Liver (tissue), 9 donors: Measurements from ENCODE around the gene HLA-DRB1. TPM values are rescaled to one million over a fixed set of nuclear protein-coding genes. Genes with fewer than 3 reads are reported as not detected.

Source experiments
- DNase-seq: peaks from one replicate; pipeline ENCODE4 v3.0.0-alpha.2; 2017; ENCODE audit warnings: low spot score
- H3K27ac ChIP-seq, 2 donors: one replicate each; pipeline ENCODE4 v1.7.0; 2013; ENCODE audit warnings: inconsistent platforms in 2 of 2, low read length in 2 of 2, control low read depth in 1 of 2, low read depth in 1 of 2, mild to moderate bottlenecking in 1 of 2
- H3K27me3 ChIP-seq, 4 donors: one replicate each; pipeline versions ENCODE4 v1.6.1 to v1.7.0; 2013; ENCODE audit warnings: low read length in 3 of 4, inconsistent platforms in 1 of 4, mild to moderate bottlenecking in 1 of 4, moderate library complexity in 1 of 4; ENCODE audit not compliant: control insufficient read depth in 4 of 4, insufficient read depth in 4 of 4
- H3K36me3 ChIP-seq, 4 donors: one replicate each; pipeline versions ENCODE4 v1.6.1 to v1.7.0; 2013; ENCODE audit warnings: low read length in 3 of 4, mild to moderate bottlenecking in 3 of 4, low read depth in 1 of 4, moderate library complexity in 1 of 4; ENCODE audit not compliant: control insufficient read depth in 4 of 4, insufficient read depth in 3 of 4
- H3K4me1 ChIP-seq, 4 donors: one replicate each; pipeline versions ENCODE4 v1.6.1 to v1.7.0; 2013; ENCODE audit warnings: low read length in 3 of 4, mild to moderate bottlenecking in 3 of 4, moderate library complexity in 1 of 4; ENCODE audit not compliant: control insufficient read depth in 4 of 4, insufficient read depth in 4 of 4
- H3K4me3 ChIP-seq, 3 donors: one replicate each; pipeline versions ENCODE4 v1.6.1 to v1.7.0; 2013; ENCODE audit warnings: low read length in 3 of 3, control low read depth in 1 of 3, low read depth in 1 of 3, mild to moderate bottlenecking in 1 of 3
- H3K9ac ChIP-seq, 2 donors: one replicate each; pipeline ENCODE4 v1.7.0; 2013; ENCODE audit warnings: low read length in 2 of 2, mild to moderate bottlenecking in 2 of 2, moderate library complexity in 2 of 2, control low read depth in 1 of 2, low read depth in 1 of 2
- H3K9me3 ChIP-seq, 4 donors: one replicate each; pipeline versions ENCODE4 v1.6.1 to v1.7.0; 2013; ENCODE audit warnings: low read length in 3 of 4; ENCODE audit not compliant: control insufficient read depth in 4 of 4
- ATF3 ChIP-seq: IDR thresholded peaks from 2 replicates; pipeline ENCODE4 v1.6.1; 2016; ENCODE audit warnings: antibody characterized with exemption
- EGR1 ChIP-seq, 2 donors: IDR thresholded peaks; 2 replicates each; pipeline ENCODE4 v1.6.1; 2016 to 2018; ENCODE audit warnings: antibody characterized with exemption in 2 of 2, low read depth in 2 of 2
- FOXA1 ChIP-seq: IDR thresholded peaks from 2 replicates; pipeline ENCODE4 v1.6.1; 2016; ENCODE audit warnings: antibody characterized with exemption
- FOXA2 ChIP-seq: IDR thresholded peaks from 2 replicates; pipeline ENCODE4 v1.6.1; 2016; ENCODE audit warnings: antibody characterized with exemption
- GABPA ChIP-seq, 2 donors: IDR thresholded peaks in 1 of 2; conservative IDR thresholded peaks in 1 of 2; 2 replicates each; pipeline ENCODE4 v1.6.1; 2016; ENCODE audit warnings: antibody characterized with exemption in 2 of 2, mild to moderate bottlenecking in 1 of 2, moderate library complexity in 1 of 2
- HNF4A ChIP-seq, 2 donors: conservative IDR thresholded peaks; 2 replicates each; pipeline ENCODE4 v1.6.1; 2016; ENCODE audit warnings: antibody characterized with exemption in 2 of 2, mild to moderate bottlenecking in 2 of 2
- HNF4G ChIP-seq: IDR thresholded peaks from 2 replicates; pipeline ENCODE4 v1.6.1; 2016; ENCODE audit warnings: antibody characterized with exemption
- JUND ChIP-seq, 2 donors: IDR thresholded peaks; 2 replicates each; pipeline ENCODE4 v1.6.1; 2016; ENCODE audit warnings: antibody characterized with exemption in 2 of 2
- NR2F2 ChIP-seq: IDR thresholded peaks from 2 replicates; pipeline ENCODE4 v1.6.1; 2016; ENCODE audit warnings: antibody characterized with exemption
- RAD21 ChIP-seq, 2 donors: IDR thresholded peaks; 2 replicates each; pipeline ENCODE4 v1.6.1; 2016; ENCODE audit warnings: antibody characterized with exemption in 2 of 2, mild to moderate bottlenecking in 2 of 2
- RXRA ChIP-seq, 2 donors: IDR thresholded peaks; 2 replicates each; pipeline ENCODE4 v1.6.1; 2017 to 2018; ENCODE audit warnings: antibody characterized with exemption in 2 of 2, mild to moderate bottlenecking in 1 of 2
- SP1 ChIP-seq: IDR thresholded peaks from 2 replicates; pipeline ENCODE4 v1.6.1; 2018; ENCODE audit warnings: antibody characterized with exemption, mild to moderate bottlenecking
- TAF1 ChIP-seq: conservative IDR thresholded peaks from 2 replicates; pipeline ENCODE4 v1.6.1; 2016; ENCODE audit warnings: antibody characterized with exemption, mild to moderate bottlenecking
- YY1 ChIP-seq: IDR thresholded peaks from 2 replicates; pipeline ENCODE4 v1.6.1; 2016; ENCODE audit warnings: antibody characterized with exemption, mild to moderate bottlenecking
- WGBS: extraction: QIAGEN DNeasy Blood & Tissue Kit; methylation state at CpG from one replicate; pipeline ENCODE4 v1.1.7; 2013; 5-methylcytosine and 5-hydroxymethylcytosine counted together
- polyA plus RNA-seq, 2 donors: library from polyadenylated mRNA; stranded (reverse) in 1 of 2; unstranded in 1 of 2; fragments of 200-250 nt in 1 of 2; fragments of >200 nt in 1 of 2; fragmentation: Nextera tagmentation in 1 of 2; extraction: Ambion mirVana in 1 of 2; gene quantifications; one replicate each; pipeline versions ENCODE4 v1.2.1 to v1.2.3, GENCODE V29; 2013 to 2015
- total RNA-seq, 2 donors: library from RNA; depleted of rRNA; stranded (reverse); fragments of >200 nt; gene quantifications; one replicate each; pipeline ENCODE4 v1.2.3, GENCODE V29; 2014
- TF ChIP-seq, protein P1 (sequence below): IDR thresholded peaks from 2 replicates; pipeline ENCODE4 v1.6.1; 2016; ENCODE audit warnings: antibody characterized with exemption, mild to moderate bottlenecking
- TF ChIP-seq, protein P2 (sequence below): IDR thresholded peaks from 2 replicates; pipeline ENCODE4 v1.6.1; 2016; ENCODE audit warnings: antibody characterized with exemption
- TF ChIP-seq, protein P3 (sequence below): IDR thresholded peaks from 2 replicates; pipeline ENCODE4 v1.6.1; 2016; ENCODE audit warnings: antibody characterized with exemption
- TF ChIP-seq, protein P4 (sequence below): fragments of 150-350 bp; IDR thresholded peaks from 2 replicates; pipeline ENCODE4 v1.5.1; 2017; ENCODE audit warnings: improper control_type of control experiment, low read depth, low read length; ENCODE audit not compliant: missing input control
- donor health status: healthy.
- donor health status: healthy.
- donor health status: healthy.
- donor health status: healthy.
- donor health status: healthy.

The HLA-DRB1 gene
- total and polyA plus RNA-seq, 4 donors, result 26.0 to 46.1 (median 36.4) TPM

- no peak for TF ChIP-seq FOXA2
- no peak for TF ChIP-seq SP1
- TF ChIP-seq, protein P1, sequence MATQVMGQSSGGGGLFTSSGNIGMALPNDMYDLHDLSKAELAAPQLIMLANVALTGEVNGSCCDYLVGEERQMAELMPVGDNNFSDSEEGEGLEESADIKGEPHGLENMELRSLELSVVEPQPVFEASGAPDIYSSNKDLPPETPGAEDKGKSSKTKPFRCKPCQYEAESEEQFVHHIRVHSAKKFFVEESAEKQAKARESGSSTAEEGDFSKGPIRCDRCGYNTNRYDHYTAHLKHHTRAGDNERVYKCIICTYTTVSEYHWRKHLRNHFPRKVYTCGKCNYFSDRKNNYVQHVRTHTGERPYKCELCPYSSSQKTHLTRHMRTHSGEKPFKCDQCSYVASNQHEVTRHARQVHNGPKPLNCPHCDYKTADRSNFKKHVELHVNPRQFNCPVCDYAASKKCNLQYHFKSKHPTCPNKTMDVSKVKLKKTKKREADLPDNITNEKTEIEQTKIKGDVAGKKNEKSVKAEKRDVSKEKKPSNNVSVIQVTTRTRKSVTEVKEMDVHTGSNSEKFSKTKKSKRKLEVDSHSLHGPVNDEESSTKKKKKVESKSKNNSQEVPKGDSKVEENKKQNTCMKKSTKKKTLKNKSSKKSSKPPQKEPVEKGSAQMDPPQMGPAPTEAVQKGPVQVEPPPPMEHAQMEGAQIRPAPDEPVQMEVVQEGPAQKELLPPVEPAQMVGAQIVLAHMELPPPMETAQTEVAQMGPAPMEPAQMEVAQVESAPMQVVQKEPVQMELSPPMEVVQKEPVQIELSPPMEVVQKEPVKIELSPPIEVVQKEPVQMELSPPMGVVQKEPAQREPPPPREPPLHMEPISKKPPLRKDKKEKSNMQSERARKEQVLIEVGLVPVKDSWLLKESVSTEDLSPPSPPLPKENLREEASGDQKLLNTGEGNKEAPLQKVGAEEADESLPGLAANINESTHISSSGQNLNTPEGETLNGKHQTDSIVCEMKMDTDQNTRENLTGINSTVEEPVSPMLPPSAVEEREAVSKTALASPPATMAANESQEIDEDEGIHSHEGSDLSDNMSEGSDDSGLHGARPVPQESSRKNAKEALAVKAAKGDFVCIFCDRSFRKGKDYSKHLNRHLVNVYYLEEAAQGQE, result no peak
- no peak for TF ChIP-seq RXRA (IDR thresholded peaks at IDR 0.05)
- TF ChIP-seq HNF4A (conservative IDR thresholded peaks at IDR 0.05), result no peak
- TF ChIP-seq, protein P2, sequence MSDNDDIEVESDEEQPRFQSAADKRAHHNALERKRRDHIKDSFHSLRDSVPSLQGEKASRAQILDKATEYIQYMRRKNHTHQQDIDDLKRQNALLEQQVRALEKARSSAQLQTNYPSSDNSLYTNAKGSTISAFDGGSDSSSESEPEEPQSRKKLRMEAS, result no peak
- TF ChIP-seq TAF1, result no peak
- TF ChIP-seq, protein P3, sequence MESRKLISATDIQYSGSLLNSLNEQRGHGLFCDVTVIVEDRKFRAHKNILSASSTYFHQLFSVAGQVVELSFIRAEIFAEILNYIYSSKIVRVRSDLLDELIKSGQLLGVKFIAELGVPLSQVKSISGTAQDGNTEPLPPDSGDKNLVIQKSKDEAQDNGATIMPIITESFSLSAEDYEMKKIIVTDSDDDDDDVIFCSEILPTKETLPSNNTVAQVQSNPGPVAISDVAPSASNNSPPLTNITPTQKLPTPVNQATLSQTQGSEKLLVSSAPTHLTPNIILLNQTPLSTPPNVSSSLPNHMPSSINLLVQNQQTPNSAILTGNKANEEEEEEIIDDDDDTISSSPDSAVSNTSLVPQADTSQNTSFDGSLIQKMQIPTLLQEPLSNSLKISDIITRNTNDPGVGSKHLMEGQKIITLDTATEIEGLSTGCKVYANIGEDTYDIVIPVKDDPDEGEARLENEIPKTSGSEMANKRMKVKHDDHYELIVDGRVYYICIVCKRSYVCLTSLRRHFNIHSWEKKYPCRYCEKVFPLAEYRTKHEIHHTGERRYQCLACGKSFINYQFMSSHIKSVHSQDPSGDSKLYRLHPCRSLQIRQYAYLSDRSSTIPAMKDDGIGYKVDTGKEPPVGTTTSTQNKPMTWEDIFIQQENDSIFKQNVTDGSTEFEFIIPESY, result no peak
- no peak for TF ChIP-seq GABPA (IDR thresholded peaks at IDR 0.05 in 1 of 2, conservative IDR thresholded peaks at IDR 0.05 in 1 of 2)
- TF ChIP-seq FOXA1, result no peak
- no peak for TF ChIP-seq JUND (IDR thresholded peaks at IDR 0.05)
- TF ChIP-seq EGR1 (IDR thresholded peaks at IDR 0.05; ENCODE audit: low read depth in 2 of 2), result no peak
- TF ChIP-seq, protein P4, sequence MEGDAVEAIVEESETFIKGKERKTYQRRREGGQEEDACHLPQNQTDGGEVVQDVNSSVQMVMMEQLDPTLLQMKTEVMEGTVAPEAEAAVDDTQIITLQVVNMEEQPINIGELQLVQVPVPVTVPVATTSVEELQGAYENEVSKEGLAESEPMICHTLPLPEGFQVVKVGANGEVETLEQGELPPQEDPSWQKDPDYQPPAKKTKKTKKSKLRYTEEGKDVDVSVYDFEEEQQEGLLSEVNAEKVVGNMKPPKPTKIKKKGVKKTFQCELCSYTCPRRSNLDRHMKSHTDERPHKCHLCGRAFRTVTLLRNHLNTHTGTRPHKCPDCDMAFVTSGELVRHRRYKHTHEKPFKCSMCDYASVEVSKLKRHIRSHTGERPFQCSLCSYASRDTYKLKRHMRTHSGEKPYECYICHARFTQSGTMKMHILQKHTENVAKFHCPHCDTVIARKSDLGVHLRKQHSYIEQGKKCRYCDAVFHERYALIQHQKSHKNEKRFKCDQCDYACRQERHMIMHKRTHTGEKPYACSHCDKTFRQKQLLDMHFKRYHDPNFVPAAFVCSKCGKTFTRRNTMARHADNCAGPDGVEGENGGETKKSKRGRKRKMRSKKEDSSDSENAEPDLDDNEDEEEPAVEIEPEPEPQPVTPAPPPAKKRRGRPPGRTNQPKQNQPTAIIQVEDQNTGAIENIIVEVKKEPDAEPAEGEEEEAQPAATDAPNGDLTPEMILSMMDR, result no peak
- TF ChIP-seq HNF4G, result no peak
- no peak for TF ChIP-seq RAD21 (IDR thresholded peaks at IDR 0.05)
- TF ChIP-seq ATF3, result no peak
- TF ChIP-seq NR2F2, result no peak
- TF ChIP-seq YY1, result no peak
- Histone ChIP-seq H3K9ac (no peak overlapping the region), H3K36me3 (no peaks in the 10 kb centered on the region), H3K27me3 (peaks cover 0 to 2% (median 0%) of the 10 kb centered on the region in 4 donors), H3K27ac (no peak overlapping the region), H3K9me3 (no peaks in the 10 kb centered on the region), H3K4me3 (no peak overlapping the region), H3K4me1 (no peaks in the 10 kb centered on the region)
- 24% methylated on average over 3 of the region's 3 CpGs for WGBS
- no peak for DNase-seq
Measured at GRCh38 chr6:32610682-32611296, 21.1 kb upstream of the HLA-DRB1 start.
